GM19238 (cell line): Measurements from ENCODE around the gene DLGAP3.

Experiments
- DNase-seq: peaks from one replicate; pipeline ENCODE4 v3.0.0; 2011; ENCODE audit warnings: low spot score; ENCODE audit not compliant: insufficient read length

DLGAP3 gene

GRCh38 chr1:34904236-34905097, 25.0 kb downstream of the DLGAP3 start:
- no peak for DNase-seq

- DNase-seq = no peak
Measured at GRCh38 chr1:34901919-34902318, 27.5 kb downstream of the DLGAP3 start.

GRCh38 chr1:34900775-34901502, 28.5 kb downstream of the DLGAP3 start:
- DNase-seq = no peak

GRCh38 chr1:34899906-34900305, 29.5 kb downstream of the DLGAP3 start:
- DNase-seq = no peak

- DNase-seq = no peak
Measured at GRCh38 chr1:34899471-34899870, 30.0 kb downstream of the DLGAP3 start.

GRCh38 chr1:34898330-34898761, 31.1 kb downstream of the DLGAP3 start:
- DNase-seq = no peak

- no peak for DNase-seq
Measured at GRCh38 chr1:34896612-34897011, 32.8 kb downstream of the DLGAP3 start.

- DNase-seq = no peak
Measured at GRCh38 chr1:34889705-34890104, 39.7 kb downstream of the DLGAP3 start.

- no peak for DNase-seq
Measured at GRCh38 chr1:34887593-34887992, 41.9 kb downstream of the DLGAP3 start.

GRCh38 chr1:34885405-34886247, 43.8 kb downstream of the DLGAP3 start:
- no peak for DNase-seq

GRCh38 chr1:34884961-34885360, 44.5 kb downstream of the DLGAP3 start:
- DNase-seq = no peak

GRCh38 chr1:34884536-34884935, 44.9 kb downstream of the DLGAP3 start:
- no peak for DNase-seq

- no peak for DNase-seq
Measured at GRCh38 chr1:34879230-34879629, 50.2 kb downstream of the DLGAP3 start.

GRCh38 chr1:34876406-34876805, 53.0 kb downstream of the DLGAP3 start:
- DNase-seq = no peak

GRCh38 chr1:34874296-34874952, 55.0 kb downstream of the DLGAP3 start:
- DNase-seq = no peak

GRCh38 chr1:34872133-34872503, 57.3 kb downstream of the DLGAP3 start:
- DNase-seq = no peak

- DNase-seq = no peak
Measured at GRCh38 chr1:34871443-34872132, 57.9 kb downstream of the DLGAP3 start.

- no peak for DNase-seq
Measured at GRCh38 chr1:34870395-34870794, 59.1 kb downstream of the DLGAP3 start.

GRCh38 chr1:34869760-34870159, 59.7 kb downstream of the DLGAP3 start:
- DNase-seq = no peak

- no peak for DNase-seq
Measured at GRCh38 chr1:34868230-34869049, 61.0 kb downstream of the DLGAP3 start.
